Small intestine (tissue), 7 donors: Measurements from ENCODE around the gene GLUL. TPM values are rescaled to one million over a fixed set of nuclear protein-coding genes. Genes with fewer than 3 reads are reported as not detected.
"Not testable (repeated sequence)": the region's sequence is repeated elsewhere in the genome, so short reads cannot be mapped to it uniquely, and the experiment has no call there.

ENCODE experiments used
- DNase-seq, 2 donors: peaks; one replicate each; pipeline versions ENCODE4 v3.0.0 to v3.0.0-alpha.2; 2013
- FAIRE-seq: peaks from 2 replicates; lab custom pipeline; 2012; peaks lifted over from hg19 to GRCh38; lab: Jason Lieb, UNC
- H3K27ac ChIP-seq, 3 donors: one replicate each; pipeline ENCODE4 v1.5.1; 2013; ENCODE audit warnings: low read length in 2 of 3, mild to moderate bottlenecking in 2 of 3, control low read depth in 1 of 3, inconsistent platforms in 1 of 3, low read depth in 1 of 3, moderate library complexity in 1 of 3
- H3K27me3 ChIP-seq, 3 donors: one replicate each; pipeline ENCODE4 v1.6.1; 2013; ENCODE audit warnings: low read length in 3 of 3, inconsistent platforms in 1 of 3; ENCODE audit not compliant: control insufficient read depth in 3 of 3, insufficient read depth in 3 of 3
- H3K36me3 ChIP-seq, 3 donors: one replicate each; pipeline ENCODE4 v1.6.1; 2013; ENCODE audit warnings: low read length in 3 of 3, inconsistent platforms in 1 of 3, low read depth in 1 of 3, mild to moderate bottlenecking in 1 of 3, moderate library complexity in 1 of 3; ENCODE audit not compliant: control insufficient read depth in 3 of 3, insufficient read depth in 2 of 3
- H3K4me1 ChIP-seq, 3 donors: one replicate each; pipeline ENCODE4 v1.6.1; 2013; ENCODE audit warnings: low read length in 2 of 3, inconsistent platforms in 1 of 3, low read depth in 1 of 3, mild to moderate bottlenecking in 1 of 3, moderate library complexity in 1 of 3; ENCODE audit not compliant: control insufficient read depth in 3 of 3, insufficient read depth in 2 of 3
- H3K4me3 ChIP-seq, 3 donors: one replicate each; pipeline ENCODE4 v1.5.1; 2013; ENCODE audit warnings: low read length in 3 of 3, control low read depth in 1 of 3, inconsistent platforms in 1 of 3, low read depth in 1 of 3, mild to moderate bottlenecking in 1 of 3, moderate library complexity in 1 of 3
- H3K9me3 ChIP-seq, 2 donors: one replicate each; pipeline ENCODE4 v1.6.1; 2013; ENCODE audit warnings: low read depth in 1 of 2, low read length in 1 of 2; ENCODE audit not compliant: control insufficient read depth in 2 of 2, insufficient read depth in 1 of 2
- WGBS, 3 donors: extraction: QIAGEN DNeasy Blood & Tissue Kit; methylation state at CpG; one replicate each; pipeline ENCODE4 v1.1.7; 2013; 5-methylcytosine and 5-hydroxymethylcytosine counted together
- polyA plus RNA-seq, 4 donors: library from polyadenylated mRNA; stranded (reverse) in 3 of 4; unstranded in 1 of 4; fragments of 200-250 nt in 3 of 4; fragments of 120-200 nt in 1 of 4; gene quantifications; one replicate each; pipeline versions ENCODE4 v1.2.1 to v1.2.3, GENCODE V29; 2013
- donor health status: healthy with polysubstance abuse.
- donor health status: control.
- donor health status: control.
- donor health status: Bipolar disorder and iron deficiency.
- donor health status: healthy.

The GLUL gene
- polyA plus RNA-seq, 4 donors, result 75.8 to 422 (median 153) TPM

DNA sequence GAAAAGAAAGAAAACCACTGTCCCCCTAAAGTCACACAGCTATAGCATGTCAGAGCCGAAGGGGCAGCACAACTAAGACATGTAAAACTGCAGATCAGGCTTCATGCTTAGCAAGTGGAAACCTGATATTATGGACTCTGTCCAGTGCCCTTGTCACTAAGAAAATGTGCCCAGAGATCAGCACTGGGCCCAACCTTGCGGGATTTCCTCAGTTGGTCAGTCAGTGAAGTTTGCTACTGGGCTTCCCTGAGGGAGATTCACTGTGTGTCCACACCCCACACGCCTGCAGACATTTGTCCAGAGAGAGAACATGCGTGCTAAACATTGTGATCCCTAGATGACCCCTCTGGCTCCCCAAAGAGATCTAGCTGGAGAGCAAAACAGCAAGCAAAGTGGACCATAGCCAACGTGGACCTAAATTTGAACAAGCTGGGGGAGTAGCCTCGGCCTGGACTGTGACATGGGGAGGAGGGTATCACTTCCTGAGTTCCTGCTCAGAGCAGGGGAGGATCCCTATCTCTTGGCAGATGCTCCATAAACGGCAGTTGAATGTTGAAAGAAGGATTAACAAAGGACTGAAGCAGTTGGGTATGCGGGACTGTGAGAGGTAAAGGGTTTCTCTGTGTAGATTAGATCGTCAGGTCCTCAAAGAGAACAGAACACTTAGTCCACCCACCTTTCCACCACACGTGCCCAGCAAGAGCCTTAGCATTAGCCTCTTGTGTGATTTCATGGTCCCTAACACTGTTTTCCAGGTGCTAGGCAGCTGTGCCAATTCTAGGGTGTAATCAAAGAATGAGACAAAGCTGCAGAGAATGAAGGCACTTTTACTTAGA is 53.6 kb downstream of the GLUL start:
- no peaks in the 10 kb centered on the region for H3K4me1 ChIP-seq
- peak overlapping the region in 1 of 3 donors; percentile 38 for H3K27ac ChIP-seq
- 57 to 70% (median 66%) methylated on average over 10 of the region's 10 CpGs for WGBS, 3 donors
- H3K9me3 ChIP-seq, result no peaks in the 10 kb centered on the region
- DNase-seq, result no peak
- no peak overlapping the region for H3K4me3 ChIP-seq
- FAIRE-seq, result no peak
- H3K27me3 ChIP-seq, result no peaks in the 10 kb centered on the region
- no peaks in the 10 kb centered on the region for H3K36me3 ChIP-seq

DNA sequence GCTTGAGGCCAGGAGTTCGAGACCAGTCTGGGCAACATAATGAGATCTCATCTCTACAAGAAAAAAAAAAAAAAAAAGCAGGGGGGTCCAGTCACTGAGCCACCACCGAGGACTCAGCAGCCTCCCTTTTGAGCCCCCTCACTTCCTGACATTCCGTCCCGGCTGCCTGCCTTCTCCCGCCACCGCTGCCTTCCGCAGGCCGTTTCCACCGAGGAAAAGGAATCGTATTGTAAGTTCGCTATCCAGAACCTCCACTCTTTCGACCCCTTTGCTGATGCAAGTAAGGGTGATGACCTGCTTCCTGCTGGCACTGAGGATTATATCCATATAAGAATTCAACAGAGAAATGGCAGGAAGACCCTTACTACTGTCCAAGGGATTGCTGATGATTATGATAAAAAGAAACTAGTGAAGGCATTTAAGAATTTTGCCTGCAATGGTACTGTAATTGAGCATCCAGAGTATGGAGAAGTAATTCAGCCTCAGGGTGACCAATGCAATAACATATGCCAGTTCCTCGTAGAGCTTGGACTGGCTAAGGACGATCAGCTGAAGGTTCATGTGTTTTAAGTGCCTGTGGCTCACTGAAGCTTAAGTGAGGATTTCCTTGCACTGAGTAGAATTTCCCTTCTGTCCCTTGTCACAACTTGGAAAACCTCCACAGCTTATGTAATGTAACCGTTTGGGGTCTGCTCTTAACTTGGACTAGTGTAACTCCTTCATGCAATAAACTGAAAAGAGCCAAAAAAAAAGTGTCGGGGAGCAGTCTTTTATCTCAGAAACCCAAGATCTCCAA is 55.6 kb downstream of the GLUL start:
- H3K27ac ChIP-seq, result no peak overlapping the region
- no peaks in the 10 kb centered on the region for H3K27me3 ChIP-seq
- FAIRE-seq, result no peak
- H3K36me3 ChIP-seq, result no peaks in the 10 kb centered on the region
- WGBS, 3 donors, result 73 to 84% (median 76%) methylated on average over 16 of the region's 16 CpGs
- H3K9me3 ChIP-seq, result no peaks in the 10 kb centered on the region
- H3K4me1 ChIP-seq, result no peaks in the 10 kb centered on the region
- no peak overlapping the region for H3K4me3 ChIP-seq
- DNase-seq, result no peak

DNA sequence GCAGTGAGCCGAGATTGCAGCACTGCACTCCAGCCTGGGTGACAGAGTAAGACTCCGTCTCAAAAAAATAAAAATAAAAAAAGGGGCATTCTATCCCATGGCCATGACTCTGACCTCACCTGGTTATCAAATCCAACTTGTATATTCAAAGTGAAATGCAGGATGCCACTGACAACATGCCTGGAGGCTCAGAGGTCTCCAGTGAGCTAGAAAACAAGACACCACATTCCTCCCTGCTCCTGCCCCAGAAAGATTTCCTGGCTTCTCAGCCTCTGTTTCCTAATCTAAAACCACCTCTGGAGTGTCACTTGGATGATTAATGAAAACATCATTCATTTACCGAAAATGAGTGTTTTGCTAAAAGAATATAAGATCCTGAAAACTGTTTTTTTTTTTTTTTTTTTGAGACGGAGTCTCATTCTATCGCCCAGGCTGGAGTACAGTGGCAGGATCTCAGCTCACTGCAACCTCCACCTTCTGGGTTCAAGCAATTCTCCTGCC is 58.5 kb downstream of the GLUL start:
- DNase-seq, FAIRE-seq, H3K9me3 ChIP-seq, H3K36me3 ChIP-seq, H3K27me3 ChIP-seq, H3K4me1 ChIP-seq, H3K27ac ChIP-seq, H3K4me3 ChIP-seq: not testable (repeated sequence)
- WGBS, 3 donors, result 95 to 97% (median 95%) methylated on average over 5 of the region's 5 CpGs

DNA sequence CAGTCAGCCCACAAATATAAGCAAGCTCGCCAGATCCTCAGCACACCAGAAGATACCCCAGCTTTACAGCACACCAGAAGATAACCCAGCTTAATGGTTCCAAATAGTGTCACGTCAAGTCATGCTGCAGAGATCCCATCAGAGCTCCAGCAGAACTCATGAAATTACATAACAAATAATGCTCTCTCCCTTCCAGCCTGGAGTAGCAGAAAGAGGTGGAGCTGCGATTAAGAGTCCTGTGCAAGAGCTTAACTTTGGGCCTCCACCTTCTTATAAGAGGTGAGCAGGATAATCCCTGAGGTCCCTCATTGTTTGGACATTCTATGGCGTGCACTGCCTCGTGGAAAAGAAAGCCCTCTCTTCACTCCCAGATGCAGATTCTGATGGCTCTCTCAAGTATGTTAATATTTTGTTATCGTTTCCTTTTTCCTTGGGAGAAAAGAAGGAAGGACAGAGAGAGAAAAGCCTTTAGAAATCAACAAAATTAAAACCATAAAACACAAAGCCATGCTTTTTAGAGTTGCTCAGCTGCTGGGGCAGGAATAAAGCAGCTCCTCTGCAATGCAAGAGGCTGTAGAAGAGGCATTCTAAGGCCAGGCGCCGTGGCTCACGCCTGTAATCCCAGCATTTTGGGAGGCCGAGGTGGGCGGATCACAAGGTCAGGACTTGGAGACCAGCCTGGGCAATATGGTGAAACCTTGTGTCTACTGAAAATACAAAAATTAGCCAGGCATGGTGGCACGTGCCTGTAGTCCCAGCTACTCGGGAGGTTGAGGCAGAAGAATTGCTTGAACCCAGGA is 59.1 kb downstream of the GLUL start:
- DNase-seq (no peak), FAIRE-seq (no peak)
- no peaks in the 10 kb centered on the region for H3K4me1 ChIP-seq
- 74 to 76% (median 76%) methylated on average over 13 of the region's 13 CpGs for WGBS, 3 donors
- no peaks in the 10 kb centered on the region for H3K36me3 ChIP-seq
- peaks cover 0 to 3% of the 10 kb centered on the region in 2 donors for H3K9me3 ChIP-seq
- H3K27ac ChIP-seq, result no peak overlapping the region
- no peak overlapping the region for H3K4me3 ChIP-seq
- H3K27me3 ChIP-seq, result no peaks in the 10 kb centered on the region

Other genes with a start within 250 kb of the GLUL start
- under 1 TPM in 1 of 4 donors, not detected in 3; 0.16 TPM for gene TEDDM1, start 8.9 kb upstream of the GLUL start, polyA plus RNA-seq
- gene RGSL1, start 58.4 kb upstream of the GLUL start, polyA plus RNA-seq, result not detected
- gene RNASEL, start 197.5 kb upstream of the GLUL start, polyA plus RNA-seq, result 10 to 100 TPM in 1 of 4 donors, 1 to 10 TPM in 3; 4.9 to 20.7 (median 7.2) TPM
- 1 to 10 TPM in 2 of 4 donors, under 1 TPM in 2; 0.27 to 2.8 (median 0.88) TPM for gene RGS16, start 212.6 kb upstream of the GLUL start, polyA plus RNA-seq